Coronary artery (tissue), 2 donors: Measurements from ENCODE around the gene FOXJ2.
"Not testable (repeated sequence)": the region's sequence is repeated elsewhere in the genome, so short reads cannot be mapped to it uniquely, and the experiment has no call there.

Source experiments
- DNase-seq: peaks from one replicate; pipeline ENCODE4 v3.0.0-alpha.2; 2017; ENCODE audit warnings: low spot score
- H3K27ac ChIP-seq, 2 donors: fragments of 200-600 bp; sonication (generic); one replicate each; pipeline ENCODE4 v1.5.1; 2016 to 2019
- H3K4me3 ChIP-seq: fragments of 200-600 bp; sonication (generic); 2 replicates; pipeline ENCODE4 v1.5.1; 2016; ENCODE audit warnings: mild to moderate bottlenecking, moderate library complexity
- CTCF ChIP-seq: fragments of 200-600 bp; sonication (generic); IDR thresholded peaks from one replicate; pipeline ENCODE4 v1.5.1; 2019; ENCODE audit warnings: antibody characterized with exemption

The FOXJ2 gene

GRCh38 chr12:8081251-8081920, 48.9 kb downstream of the FOXJ2 start:
- Histone ChIP-seq H3K4me3 (peak overlapping the region; percentile 76), H3K27ac (peak overlapping the region; percentile 88 to 96)
- DNase-seq: no peak
- no peak for TF ChIP-seq CTCF

- Histone ChIP-seq H3K27ac (peak overlapping the region; percentile 88 to 96), H3K4me3 (peak overlapping the region; percentile 76)
- no peak for DNase-seq
- TF ChIP-seq CTCF: no peak
These were observed 50.2 kb downstream of the FOXJ2 start for GRCh38 chr12:8082808-8083100.

GRCh38 chr12:8084351-8084750, 51.8 kb downstream of the FOXJ2 start:
- DNase-seq, H3K4me3 ChIP-seq, H3K27ac ChIP-seq: not testable (repeated sequence)

GRCh38 chr12:8087666-8088065, 55.1 kb downstream of the FOXJ2 start:
- no peak for TF ChIP-seq CTCF
- no peak for DNase-seq
- Histone ChIP-seq H3K27ac (no peak overlapping the region), H3K4me3 (no peak overlapping the region)

- H3K27ac ChIP-seq: no peak overlapping the region
- H3K4me3 ChIP-seq: no peak overlapping the region
- DNase-seq: no peak
- TF ChIP-seq CTCF: no peak
These were observed 56.1 kb downstream of the FOXJ2 start for GRCh38 chr12:8088574-8088973.

- not testable (repeated sequence) for H3K4me3 ChIP-seq, DNase-seq, H3K27ac ChIP-seq
These were observed 56.8 kb downstream of the FOXJ2 start for GRCh38 chr12:8089277-8089676.

GRCh38 chr12:8089716-8090115, 57.2 kb downstream of the FOXJ2 start:
- DNase-seq: no peak
- no peak overlapping the region for H3K27ac ChIP-seq
- H3K4me3 ChIP-seq: no peak overlapping the region
- TF ChIP-seq CTCF: no peak

- H3K27ac ChIP-seq: no peak overlapping the region
- DNase-seq: no peak
- TF ChIP-seq CTCF: no peak
- no peak overlapping the region for H3K4me3 ChIP-seq
These were observed 60.8 kb downstream of the FOXJ2 start for GRCh38 chr12:8093291-8093690.
